GM12878 (cell line): Measurements from ENCODE around the gene NEGR1. TPM values are rescaled to one million over a fixed set of nuclear protein-coding genes. Genes with fewer than 3 reads are reported as not detected.

Experiments used
- ATAC-seq: fragments of 200-7000 bp; cut with Tn5 transposase; 3 replicates; pipeline ENCODE4 v1.9.1; 2020; ENCODE audit warnings: mild to moderate bottlenecking, moderate library complexity
- BruUV-seq: library from RNA; stranded (reverse); fragments of 400-500 nt; replicated peaks from 2 replicates; lab custom pipeline; 2021; lab: Mats Ljungman, UMichigan
- CTCF ChIA-PET: fragments of 300-600 bp; sonication (Branson Sonifier 250); formaldehyde crosslinking; extraction: SDS; loops from one replicate; lab custom pipeline; 2021; ENCODE audit warnings: inconsistent platforms; lab: Yijun Ruan, JAX
- POLR2A ChIA-PET: fragments of 350-600 bp; formaldehyde crosslinking; extraction: SDS; loops from one replicate; lab custom pipeline; 2021; ENCODE audit warnings: inconsistent platforms; lab: Charles Lee
- RAD21 ChIA-PET: fragments of 300-600 bp; sonication (Branson Sonifier 250); formaldehyde crosslinking; loops from one replicate; lab custom pipeline; 2023; ENCODE audit warnings: antibody characterized with exemption; ENCODE audit not compliant: unreplicated experiment; lab: Charles Lee
- SMC1A ChIA-PET: fragments of 300-600 bp; sonication (Branson Sonifier 250); formaldehyde crosslinking; loops from one replicate; lab custom pipeline; 2023; ENCODE audit not compliant: unreplicated experiment, uncharacterized antibody; lab: Charles Lee
- DNase-seq: peaks from one replicate; pipeline ENCODE4 v3.0.0-alpha.2; 2011; ENCODE audit warnings: low read depth, low spot score
- FAIRE-seq: peaks from 3 replicates; lab custom pipeline; 2011; peaks lifted over from hg19 to GRCh38; lab: Jason Lieb, UNC
- H2AFZ ChIP-seq: 2 replicates; pipeline ENCODE4 v1.6.0; 2011; ENCODE audit warnings: low read depth, low read length, control low read depth; ENCODE audit not compliant: control insufficient read depth
- H3K27ac ChIP-seq: 2 replicates; pipeline ENCODE4 v1.5.1; 2011; ENCODE audit warnings: control low read depth; ENCODE audit not compliant: control insufficient read depth, insufficient read depth
- H3K27me3 ChIP-seq, 2 experiments: replicated peaks in 1 of 2; 2 replicates each; pipeline versions ENCODE4 v1.6.0 to v1.6.1; 2011; ENCODE audit warnings: low read length in 1 of 2; ENCODE audit not compliant: control insufficient read depth in 2 of 2, insufficient read depth in 2 of 2
- H3K36me3 ChIP-seq, 2 experiments: 2 replicates each; pipeline ENCODE4 v1.5.1; 2011; ENCODE audit warnings: low read length in 1 of 2; ENCODE audit not compliant: control insufficient read depth in 2 of 2, insufficient read depth in 2 of 2
- H3K4me1 ChIP-seq: 2 replicates; pipeline ENCODE4 v1.6.1; 2011; ENCODE audit warnings: mild to moderate bottlenecking, low read length, moderate library complexity, mixed read lengths; ENCODE audit not compliant: control insufficient read depth, insufficient read depth
- H3K4me2 ChIP-seq: 2 replicates; pipeline ENCODE4 v1.6.0; 2011; ENCODE audit warnings: control low read depth; ENCODE audit not compliant: control insufficient read depth, insufficient read depth
- H3K4me3 ChIP-seq: fragments of 200-600 bp; sonication (generic); 2 replicates; pipeline ENCODE4 v1.5.1; 2016
- H3K79me2 ChIP-seq: 2 replicates; pipeline ENCODE4 v1.6.0; 2011; ENCODE audit warnings: low read length; ENCODE audit not compliant: control insufficient read depth, insufficient read depth
- H3K9ac ChIP-seq: 2 replicates; pipeline ENCODE4 v1.8.0; 2011; ENCODE audit warnings: low read length, control low read depth, mixed read lengths; ENCODE audit not compliant: control insufficient read depth, insufficient read depth
- H3K9me3 ChIP-seq: replicated peaks from 3 replicates; pipeline ENCODE4 v1.5.1; 2011; ENCODE audit warnings: mild to moderate bottlenecking, low read length; ENCODE audit not compliant: control insufficient read depth, insufficient read depth
- H4K20me1 ChIP-seq: 2 replicates; pipeline ENCODE4 v1.6.0; 2011; ENCODE audit not compliant: control insufficient read depth, insufficient read depth
- BCL11A ChIP-seq: IDR thresholded peaks from 2 replicates; pipeline ENCODE4 v1.6.1; 2011; ENCODE audit warnings: low read depth, low read length
- EZH2 ChIP-seq: IDR thresholded peaks from 2 replicates; pipeline ENCODE4 v1.6.1; 2012; ENCODE audit warnings: low read depth, mild to moderate bottlenecking, control low read depth, inconsistent platforms, low read length, borderline replicate concordance; ENCODE audit not compliant: control insufficient read depth
- MTA2 ChIP-seq: fragments of 450-650 bp; IDR thresholded peaks from 2 replicates; pipeline ENCODE4 v1.6.1; 2016; ENCODE audit warnings: low read depth, mild to moderate bottlenecking, moderate library complexity
- NKRF ChIP-seq: fragments of 450-650 bp; conservative IDR thresholded peaks from 2 replicates; pipeline ENCODE4 v1.6.1; 2017; ENCODE audit warnings: mild to moderate bottlenecking, moderate library complexity
- NR2C1 ChIP-seq: fragments of 450-650 bp; IDR thresholded peaks from 2 replicates; pipeline ENCODE4 v1.6.1; 2017; ENCODE audit warnings: antibody characterized with exemption, mild to moderate bottlenecking, moderate library complexity
- RUNX3 ChIP-seq: IDR thresholded peaks from 2 replicates; pipeline ENCODE4 v1.6.1; 2012; ENCODE audit warnings: low read length, inconsistent platforms
- SP1 ChIP-seq: IDR thresholded peaks from one replicate; pipeline ENCODE4 v1.6.1; 2011; ENCODE audit warnings: low read depth, low read length
- TCF12 ChIP-seq: IDR thresholded peaks from 2 replicates; pipeline ENCODE4 v1.6.1; 2011; ENCODE audit warnings: low read depth, mild to moderate bottlenecking, low read length
- ZBTB11 ChIP-seq: fragments of 450-650 bp; formaldehyde crosslinking; IDR thresholded peaks from 2 replicates; pipeline ENCODE4 v1.5.0; 2022; ENCODE audit warnings: mild to moderate bottlenecking, missing genetic modification characterization
- ZBTB33 ChIP-seq: fragments of 450-650 bp; IDR thresholded peaks from 2 replicates; pipeline ENCODE4 v1.6.1; 2017; ENCODE audit warnings: mild to moderate bottlenecking
- ZNF207 ChIP-seq: fragments of 450-650 bp; IDR thresholded peaks from 2 replicates; pipeline ENCODE4 v1.6.1; 2014; ENCODE audit warnings: antibody characterized with exemption, mild to moderate bottlenecking, borderline replicate concordance
- ZSCAN29 ChIP-seq: fragments of 450-650 bp; IDR thresholded peaks from 2 replicates; pipeline ENCODE4 v1.6.1; 2017; ENCODE audit warnings: mild to moderate bottlenecking, moderate library complexity
- ZZZ3 ChIP-seq: IDR thresholded peaks from 2 replicates; pipeline ENCODE4 v1.6.1; 2011; ENCODE audit warnings: low read depth; ENCODE audit not compliant: control insufficient read depth, insufficient read length
- WGBS: methylation state at CpG from one replicate; pipeline ENCODE4 v1.1.6; 2016; ENCODE audit warnings: low lambda C conversion rate; ENCODE audit not compliant: insufficient replicate concordance, insufficient coverage; ENCODE audit errors: missing lambda C conversion rate; 5-methylcytosine and 5-hydroxymethylcytosine counted together
- in situ Hi-C: fragments of 300-500 bp; cut with MboI; formaldehyde crosslinking; loops from 9 replicates; pipeline ENCODE4 v1.14.3; 2018; ENCODE audit warnings: mixed read lengths
- intact Hi-C: fragments of 100-400 bp; cut with micrococcal nuclease; formaldehyde crosslinking; loops from one replicate; pipeline ENCODE4 v1.14.2; 2022; ENCODE audit not compliant: unreplicated experiment
- polyA plus RNA-seq, 11 experiments: library from polyadenylated mRNA; depleted of rRNA in 4 of 11; unstranded in 6 of 11; stranded (reverse) in 5 of 11; fragments of >200 nt; fragmentation: Nextera tagmentation in 4 of 11; fragmentation: Illumina TruSeq in 1 of 11; extraction: Ambion mirVana in 4 of 11; extraction: Trizol in 1 of 11; gene quantifications; 1 replicate in 1 of 11; 2 replicates in 10 of 11; pipeline versions ENCODE4 v1.2.1 to v1.2.3, GENCODE V29; 2011 to 2016; ENCODE audit warnings: inconsistent platforms in 2 of 11, missing spikeins in 2 of 11, low read depth in 1 of 11
- total RNA-seq, 4 experiments: library from RNA; depleted of rRNA in 3 of 4; stranded (reverse); fragments of >200 nt in 3 of 4; fragmentation: Illumina TruSeq in 1 of 4; extraction: Trizol in 1 of 4; gene quantifications; 2 replicates each; pipeline versions ENCODE4 v1.2.1 to v1.2.3, GENCODE V29; 2013 to 2021

The NEGR1 gene
- total and polyA plus RNA-seq, 10 of the 15 experiments (the other 5 are each of a cell fraction or from before 2014, with no cell fraction given): under 0.01 to 0.03 (median 0.01) TPM; not detected in 7

GRCh38 chr1:71647513-71648300 lies 634.6 kb downstream of the NEGR1 start:
- in situ Hi-C loops: no loop called here
- Histone ChIP-seq H3K79me2 (no peaks in the 10 kb centered on the region), H3K9ac (no peak overlapping the region), H3K36me3 (no peaks in the 10 kb centered on the region), H3K9me3 (no peaks in the 10 kb centered on the region), H2AFZ (no peak overlapping the region), H3K4me3 (no peak overlapping the region), H3K27ac (no peak overlapping the region), H3K4me1 (no peaks in the 10 kb centered on the region), H3K4me2 (no peak overlapping the region), H3K27me3 (no peaks in the 10 kb centered on the region), H4K20me1 (no peaks in the 10 kb centered on the region)
- TF ChIP-seq MTA2: no peak
- TF ChIP-seq ZSCAN29: no peak
- TF ChIP-seq NKRF: no peak
- TF ChIP-seq BCL11A: no peak
- no peak for TF ChIP-seq NR2C1
- TF ChIP-seq RUNX3: no peak
- TF ChIP-seq TCF12: no peak
- TF ChIP-seq SP1: no peak
- no peak for TF ChIP-seq ZZZ3
- TF ChIP-seq ZBTB11: no peak
- TF ChIP-seq ZBTB33: no peak
- TF ChIP-seq ZNF207: no peak
- TF ChIP-seq EZH2: no peak
- SMC1A ChIA-PET: interaction anchor here (0.9 kb wide), 1 partner anchor 17 kb away, joined by 3 read pairs; no protein-coding TSS in a partner anchor
- intact Hi-C loops: no loop called here
- DNase-seq (no peak), ATAC-seq (no peak), FAIRE-seq (no peak)
- CTCF ChIA-PET: interaction anchor here (0.8 kb wide), 1 partner anchor 52 kb away, joined by 3 read pairs; no protein-coding TSS in a partner anchor
- no TSS peak for BruUV-seq
- RAD21 ChIA-PET: no interaction called here
- POLR2A ChIA-PET: no interaction called here
- whole genome bisulfite sequencing: 0% methylated on average over 1 of the region's 1 CpG
